Measurements from ENCODE around the gene SLC6A19.

DNA sequence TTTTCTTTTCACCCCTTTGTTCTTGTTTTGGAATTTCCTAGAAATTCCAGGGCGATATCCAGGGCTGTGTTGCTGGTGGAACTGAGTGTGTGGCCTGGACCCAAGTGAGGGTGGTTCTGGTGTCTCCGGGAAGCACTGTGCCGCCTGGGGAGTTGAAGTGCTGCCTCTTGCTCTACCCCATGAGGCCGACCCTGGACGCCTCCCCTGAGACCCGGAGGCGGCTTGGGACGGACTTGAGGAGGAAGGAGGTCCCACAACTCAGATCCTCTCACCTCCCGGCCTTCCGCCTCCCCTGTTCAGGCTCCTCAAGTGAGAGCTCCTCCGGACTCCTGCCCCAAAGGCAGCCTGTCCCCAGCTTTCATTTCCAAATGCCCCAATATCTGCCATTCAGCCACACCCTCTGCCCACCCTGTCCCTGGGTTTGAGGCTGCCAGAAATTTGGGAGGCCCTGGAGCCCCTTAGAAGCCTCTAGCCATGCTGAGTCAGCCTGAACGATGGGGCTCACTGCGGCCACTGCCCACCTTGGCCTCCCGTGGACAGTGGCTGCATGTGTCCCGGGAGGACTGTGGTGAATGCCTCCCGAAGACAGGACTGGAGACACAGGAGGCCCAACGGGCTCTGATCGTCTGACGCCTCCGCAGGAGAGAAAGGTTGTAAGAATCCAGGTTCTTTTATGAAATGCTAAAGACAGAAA lies 42.6 kb upstream of the SLC6A19 start:
- TF ChIP-seq CTCF (IDR thresholded peaks at IDR 0.05) (no peak), POLR2A (IDR thresholded peaks at IDR 0.05) (no peak)

Data from lower leg skin (tissue), 3 donors.